ENCODE measurements around the gene NETO2.

DNA sequence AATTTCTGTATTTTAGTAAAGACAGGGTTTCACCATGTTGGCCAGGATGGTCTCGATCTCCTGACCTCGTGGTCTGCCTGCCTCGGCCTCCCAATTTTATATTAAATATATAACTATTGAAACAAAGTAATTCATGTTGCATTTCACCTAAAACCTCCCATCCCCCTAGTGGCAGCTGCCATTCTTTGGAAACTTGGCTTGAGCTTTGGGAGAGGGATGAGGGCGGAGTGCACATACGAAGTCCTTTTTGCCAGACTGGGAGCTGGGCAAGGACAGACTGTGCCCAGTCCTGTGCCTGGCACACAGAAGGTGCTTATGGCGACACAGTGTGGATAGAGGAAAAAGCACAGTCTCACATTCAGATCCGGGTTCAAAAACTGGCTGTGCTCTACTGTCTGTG, 83.8 kb downstream of the NETO2 start:
- TF ChIP-seq, protein P1, sequence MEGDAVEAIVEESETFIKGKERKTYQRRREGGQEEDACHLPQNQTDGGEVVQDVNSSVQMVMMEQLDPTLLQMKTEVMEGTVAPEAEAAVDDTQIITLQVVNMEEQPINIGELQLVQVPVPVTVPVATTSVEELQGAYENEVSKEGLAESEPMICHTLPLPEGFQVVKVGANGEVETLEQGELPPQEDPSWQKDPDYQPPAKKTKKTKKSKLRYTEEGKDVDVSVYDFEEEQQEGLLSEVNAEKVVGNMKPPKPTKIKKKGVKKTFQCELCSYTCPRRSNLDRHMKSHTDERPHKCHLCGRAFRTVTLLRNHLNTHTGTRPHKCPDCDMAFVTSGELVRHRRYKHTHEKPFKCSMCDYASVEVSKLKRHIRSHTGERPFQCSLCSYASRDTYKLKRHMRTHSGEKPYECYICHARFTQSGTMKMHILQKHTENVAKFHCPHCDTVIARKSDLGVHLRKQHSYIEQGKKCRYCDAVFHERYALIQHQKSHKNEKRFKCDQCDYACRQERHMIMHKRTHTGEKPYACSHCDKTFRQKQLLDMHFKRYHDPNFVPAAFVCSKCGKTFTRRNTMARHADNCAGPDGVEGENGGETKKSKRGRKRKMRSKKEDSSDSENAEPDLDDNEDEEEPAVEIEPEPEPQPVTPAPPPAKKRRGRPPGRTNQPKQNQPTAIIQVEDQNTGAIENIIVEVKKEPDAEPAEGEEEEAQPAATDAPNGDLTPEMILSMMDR (IDR thresholded peaks at IDR 0.05), result no peak
- TF ChIP-seq POLR2A (IDR thresholded peaks at IDR 0.05) (no peak), POLR2AphosphoS5 (IDR thresholded peaks at IDR 0.05) (no peak), EP300 (IDR thresholded peaks at IDR 0.05) (no peak)

Measured in upper lobe of left lung (tissue), 4 donors.